ENCODE measurements around the gene PACSIN2.

DNA sequence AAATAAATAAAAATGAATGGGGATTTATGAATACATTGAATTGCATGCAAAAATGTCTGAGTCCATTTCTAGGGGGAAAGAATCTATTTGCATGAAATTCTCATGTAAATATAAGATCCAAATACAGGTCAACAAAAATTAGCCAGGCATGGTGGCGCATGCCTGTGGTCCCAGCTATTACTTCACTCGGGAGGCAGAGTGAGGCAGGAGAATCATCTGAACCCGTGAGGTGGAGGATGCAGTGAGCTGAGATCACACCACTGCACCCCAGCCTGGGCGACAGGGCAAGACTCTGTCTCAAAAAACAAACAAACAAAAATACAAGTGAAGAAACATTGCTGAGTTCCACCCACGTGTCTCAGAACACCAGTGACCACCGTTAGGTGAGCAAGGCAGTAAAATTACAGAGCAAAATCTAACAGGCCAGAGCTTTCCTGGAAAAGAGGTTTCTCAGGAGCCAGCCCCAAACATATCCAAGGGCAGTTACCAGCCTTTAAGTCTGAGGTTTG, 17.3 kb downstream of the PACSIN2 start:
- TF ChIP-seq GATA3 (IDR thresholded peaks at IDR 0.05; ENCODE audit: low read depth, low read length) (no peak), GATA2 (IDR thresholded peaks at IDR 0.05; ENCODE audit: low read depth, low read length) (no peak)
